A549 treated with ZK216348 at 1 μM for 4 hours (cell line): ENCODE results near the gene NUP42. TPM values are rescaled to one million over a fixed set of nuclear protein-coding genes. Genes with fewer than 3 reads are reported as not detected.

Experiments
- total RNA-seq: library from RNA; stranded (reverse); fragments of 200-300 nt; extraction: Qiagen RNA extraction; gene quantifications from 5 replicates; pipeline ENCODE4 v1.2.3, GENCODE V29; 2022; ENCODE audit warnings: low read depth

The NUP42 gene
- 26.1 to 31.1 TPM (median 27.5 TPM) in 5 replicates for total RNA-seq

GRCh38 chr7:23181684-23182553 is at the start of gene NUP42:
NUP42 (plus strand) TSS chr7:23182048; CDS start chr7:23182086, 38 bp downstream.

GRCh38 chr7:23246555-23246954 is 64.7 kb downstream of the NUP42 start, which contains the start of gene GPNMB:
GPNMB (plus strand) TSS chr7:23246775; CDS start chr7:23246858, 83 bp downstream.

Other genes starting within 250 kb of the NUP42 start
- 12.2 to 25.2 TPM (median 18.7 TPM) in 5 replicates for gene HYCC1, start 167.9 kb upstream of the NUP42 start, total RNA-seq
- gene KLHL7, start 76.3 kb upstream of the NUP42 start, total RNA-seq, result 18.8 to 25.8 TPM (median 22.1 TPM) in 5 replicates
- 2.2 to 4.8 TPM (median 2.8 TPM) in 5 replicates for gene GPNMB, start 64.7 kb downstream of the NUP42 start, total RNA-seq
- 67.7 to 91.6 TPM (median 89.2 TPM) in 5 replicates for gene MALSU1, start 117.3 kb downstream of the NUP42 start, total RNA-seq